Type B pancreatic cell (in vitro differentiated cells): ENCODE data around the gene ZNF491. TPM values are rescaled to one million over a fixed set of nuclear protein-coding genes. Genes with fewer than 3 reads are reported as not detected.
A peak's percentile ranks its signal among the peaks of the same experiment; 100 is the strongest.
"Not testable (repeated sequence)": the region's sequence is repeated elsewhere in the genome, so short reads cannot be mapped to it uniquely, and the experiment has no call there.

Experiments
- DNase-seq: peaks from one replicate; pipeline ENCODE4 v3.0.0; 2021; ENCODE audit warnings: mixed read lengths; ENCODE audit not compliant: unreplicated experiment; ENCODE audit errors: extremely low spot score
- H3K27ac Mint-ChIP-seq: 2 replicates; pipeline ENCODE4 v1.8.0; 2021; ENCODE audit warnings: mild to moderate bottlenecking, mixed read lengths
- H3K27me3 Mint-ChIP-seq: 2 replicates; pipeline ENCODE4 v1.8.0; 2021; ENCODE audit warnings: mixed read lengths
- H3K36me3 Mint-ChIP-seq: 2 replicates; pipeline ENCODE4 v1.8.0; 2021; ENCODE audit warnings: mixed read lengths
- H3K4me1 Mint-ChIP-seq: one replicate; pipeline ENCODE4 v1.8.0; 2021; ENCODE audit warnings: mixed read lengths; ENCODE audit not compliant: unreplicated experiment
- H3K4me3 Mint-ChIP-seq: 2 replicates; pipeline ENCODE4 v1.8.0; 2021; ENCODE audit warnings: mild to moderate bottlenecking, mixed read lengths
- H3K9me3 Mint-ChIP-seq: 2 replicates; pipeline ENCODE4 v1.8.0; 2021; ENCODE audit warnings: mixed read lengths
- CTCF ChIP-seq: fragments of 200-600 bp; sonication (generic); conservative IDR thresholded peaks from 2 replicates; pipeline ENCODE4 v1.5.0; 2021; ENCODE audit warnings: antibody characterized with exemption, mild to moderate bottlenecking
- total RNA-seq: library from RNA; stranded (reverse); gene quantifications from 2 replicates; pipeline ENCODE4 v1.2.1, GENCODE V29; 2021; ENCODE audit warnings: low replicate concordance

Gene ZNF491
- total RNA-seq, 1 donor from 2014 or later = 8.8 TPM

DNA sequence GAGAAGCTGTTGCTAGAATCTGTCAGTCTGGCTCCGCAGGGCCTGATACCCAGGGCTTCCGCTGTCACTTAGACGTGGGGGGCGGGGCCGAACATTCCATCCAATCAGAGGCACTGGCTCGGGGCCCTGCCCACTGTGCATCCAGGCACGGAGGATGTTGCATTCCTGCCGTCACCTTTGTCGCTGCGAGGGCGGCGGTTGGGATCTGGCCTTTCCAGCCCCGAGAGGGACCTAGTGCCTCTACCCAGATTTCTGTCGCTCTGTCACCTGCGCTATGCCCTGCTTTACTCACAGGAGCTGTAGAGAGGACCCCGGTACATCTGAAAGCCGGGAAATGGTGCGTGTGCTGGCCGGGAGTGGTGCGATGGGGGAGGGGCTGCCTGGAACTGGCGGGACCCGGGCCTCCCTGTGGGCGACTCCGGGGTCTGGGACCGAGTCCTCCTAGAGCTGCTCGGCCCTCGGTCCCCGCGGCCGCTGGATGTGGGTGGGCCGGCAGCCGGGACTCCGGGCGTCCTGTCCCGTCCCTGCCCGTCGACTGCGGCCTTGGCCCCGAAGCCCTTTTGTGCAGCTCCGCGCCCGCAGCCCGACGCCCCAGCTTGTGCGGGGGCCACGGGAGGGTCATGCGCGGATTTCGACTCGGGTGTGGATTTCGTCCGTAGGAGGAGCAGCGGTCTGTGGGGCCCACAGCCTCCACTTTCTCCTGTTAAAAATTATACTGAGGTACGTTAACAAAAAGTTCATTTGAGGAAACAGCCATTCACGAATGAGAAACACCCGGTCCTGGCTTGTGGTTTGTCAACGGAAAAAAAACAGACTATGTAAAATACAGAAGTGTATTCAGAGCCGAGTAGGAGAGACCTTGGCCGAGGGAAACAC, 50.5 kb downstream of the ZNF491 start, which contains the start of gene ZNF439:
Gene ZNF439, plus strand, starts transcription at position 133 of the 876 bp plus-strand sequence. Its CDS starts 142 bp downstream, at position 275.
- DNase-seq = peak; percentile 69
- peaks cover 5% of the 10 kb centered on the region for H3K9me3 Mint-ChIP-seq
- no peak within 1 kb of the TSS for H3K27ac Mint-ChIP-seq
- H3K4me1 Mint-ChIP-seq = no peaks in the 10 kb centered on the region
- peak within 1 kb of the TSS; percentile 76 for H3K4me3 Mint-ChIP-seq
- no peaks in the 10 kb centered on the region for H3K36me3 Mint-ChIP-seq
- H3K27me3 Mint-ChIP-seq = no peaks in the 10 kb centered on the region
- no peak for TF ChIP-seq CTCF

DNA sequence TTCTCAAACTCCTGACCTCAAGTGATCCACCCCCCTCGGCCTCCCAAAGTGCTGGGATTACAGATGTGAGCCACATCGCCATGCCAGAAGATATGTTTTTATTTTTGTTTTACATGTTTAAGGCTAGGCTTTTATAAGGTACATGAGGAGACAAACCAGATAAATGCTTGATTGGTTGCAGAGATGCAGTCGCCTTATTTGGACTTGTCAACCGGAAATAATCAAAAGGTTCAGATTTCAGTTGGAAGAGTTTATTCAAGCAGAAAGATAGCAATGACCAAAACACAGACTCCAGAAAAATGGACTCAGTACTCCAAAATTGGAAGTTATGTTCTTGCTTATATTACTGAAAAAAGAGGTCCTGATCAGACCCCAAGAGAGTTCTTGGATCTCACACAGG, 52.0 kb downstream of the ZNF491 start:
- not testable (repeated sequence) for H3K36me3 Mint-ChIP-seq, H3K4me1 Mint-ChIP-seq, DNase-seq, H3K9me3 Mint-ChIP-seq, H3K27me3 Mint-ChIP-seq, H3K4me3 Mint-ChIP-seq, H3K27ac Mint-ChIP-seq

DNA sequence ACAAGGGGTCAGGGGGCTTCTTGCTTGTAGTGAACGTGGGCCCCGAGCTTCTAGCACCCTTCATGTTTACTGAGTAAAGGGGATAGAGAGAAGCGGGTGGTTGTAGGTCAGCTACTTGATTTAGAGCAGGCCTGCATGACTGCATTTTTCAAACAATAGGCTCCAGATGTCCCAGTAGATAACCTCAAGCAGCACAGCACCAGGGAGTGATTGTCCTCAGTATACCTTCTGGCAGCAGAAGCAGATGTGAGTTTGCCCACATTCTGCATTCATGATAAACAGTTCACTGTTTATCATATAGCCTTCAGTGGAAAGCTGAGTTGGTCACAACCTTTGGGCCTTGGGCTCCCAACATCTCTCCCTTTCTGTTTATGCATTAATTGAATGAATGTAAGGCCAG, 55.0 kb downstream of the ZNF491 start:
- H3K36me3 Mint-ChIP-seq = peaks cover 8% of the 10 kb centered on the region
- no peaks in the 10 kb centered on the region for H3K27me3 Mint-ChIP-seq
- no peaks in the 10 kb centered on the region for H3K4me1 Mint-ChIP-seq
- peaks cover 14% of the 10 kb centered on the region for H3K9me3 Mint-ChIP-seq
- no peak overlapping the region for H3K4me3 Mint-ChIP-seq
- no peak overlapping the region for H3K27ac Mint-ChIP-seq
- DNase-seq = no peak
- no peak for TF ChIP-seq CTCF

DNA sequence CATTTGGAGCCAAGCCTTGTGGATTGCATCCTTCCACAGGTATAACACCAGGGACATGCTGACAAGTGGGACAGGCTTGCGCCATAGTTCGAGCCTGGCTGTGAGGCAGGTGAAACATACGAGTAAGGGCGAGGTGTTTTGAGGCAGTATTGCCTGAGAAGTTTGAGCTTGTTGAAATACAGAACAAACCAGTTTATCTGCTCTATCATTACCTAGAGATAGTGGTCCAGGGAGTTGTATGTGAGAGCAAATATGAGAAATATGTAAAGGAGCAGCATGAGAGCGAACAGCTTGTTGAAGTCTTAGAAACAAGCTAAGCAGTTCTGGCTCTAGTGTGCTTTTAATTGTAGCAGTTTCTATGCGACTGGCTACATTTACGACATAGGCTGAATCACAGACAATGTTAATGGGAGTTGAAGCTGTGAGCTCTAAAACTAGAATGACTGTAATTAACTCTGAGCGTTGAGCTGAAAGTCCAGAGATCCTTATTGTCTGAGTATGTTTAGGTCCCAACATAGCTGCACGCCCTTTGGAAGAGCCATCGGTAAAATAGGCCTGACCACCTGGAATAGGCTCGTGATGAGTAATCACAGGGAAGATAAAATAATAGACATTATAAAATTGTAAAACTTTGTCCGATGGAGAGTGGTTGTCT, 58.4 kb downstream of the ZNF491 start:
- Mint-ChIP-seq H3K27ac (peak overlapping the region; percentile 97), H3K4me1 (no peaks in the 10 kb centered on the region), H3K27me3 (no peaks in the 10 kb centered on the region), H3K36me3 (peaks cover 8% of the 10 kb centered on the region), H3K9me3 (peaks cover 9% of the 10 kb centered on the region), H3K4me3 (peak overlapping the region; percentile 64)
- no peak for TF ChIP-seq CTCF
- no peak for DNase-seq

Other genes starting within 250 kb of the ZNF491 start
- 51.3 and 57.1 TPM in 2 replicates for gene ELOF1, start 239.3 kb upstream of the ZNF491 start, total RNA-seq
- gene ACP5, start 220.9 kb upstream of the ZNF491 start, total RNA-seq = 3.2 and 6.0 TPM in 2 replicates
- 21.6 and 26.1 TPM in 2 replicates for gene ZNF627, start 201.0 kb upstream of the ZNF491 start, total RNA-seq
- gene ZNF823, start 59.6 kb upstream of the ZNF491 start, total RNA-seq = 11.5 and 17.8 TPM in 2 replicates
- 4.1 and 6.3 TPM in 2 replicates for gene ZNF441, start 31.5 kb upstream of the ZNF491 start, total RNA-seq
- gene ZNF440, start 15.8 kb downstream of the ZNF491 start, total RNA-seq = 20.7 and 25.5 TPM in 2 replicates
- gene ZNF439, start 50.2 kb downstream of the ZNF491 start, total RNA-seq = 2.1 and 2.5 TPM in 2 replicates
- gene ZNF69, start 89.3 kb downstream of the ZNF491 start, total RNA-seq = 18.6 and 20.1 TPM in 2 replicates
- 14.1 and 16.1 TPM in 2 replicates for gene ZNF700, start 126.6 kb downstream of the ZNF491 start, total RNA-seq
- 4.8 and 5.0 TPM in 2 replicates for gene ZNF763, start 166.5 kb downstream of the ZNF491 start, total RNA-seq
- 8.9 and 11.9 TPM in 2 replicates for gene ZNF433, start 237.2 kb downstream of the ZNF491 start, total RNA-seq